Measurements from ENCODE around the gene ATP6AP1. TPM values are rescaled to one million over a fixed set of nuclear protein-coding genes. Genes with fewer than 3 reads are reported as not detected.

The ATP6AP1 gene
- total and polyA plus RNA-seq, 10 donors: 34.2 to 127 (median 82.0) TPM

- Histone ChIP-seq H3K36me3 (peaks cover 0 to 54% (median 18%) of the 10 kb centered on the region in 6 donors), H3K27me3 (replicated peaks in 1 of 7) (peaks cover 0 to 6% (median 0%) of the 10 kb centered on the region in 7 donors), H3K4me3 (no peak overlapping the region), H3K9me3 (no peaks in the 10 kb centered on the region), H3K4me1 (peaks cover 9 to 77% (median 33%) of the 10 kb centered on the region in 6 donors), H3K27ac (peak overlapping the region in 2 of 8 donors; percentile 32 to 42)
- peak; percentile 65 for DNase-seq
- intact Hi-C loops (cut with DNase I; ENCODE audit: low total_unique reads): no loop called here
- WGBS, 5 donors: 86 to 91% (median 90%) methylated on average over 10 to 17 of the region's 17 CpGs
- TF ChIP-seq POLR2AphosphoS5 (IDR thresholded peaks at IDR 0.05) (no peak), POLR2A (IDR thresholded peaks at IDR 0.05) (no peak), CTCF (IDR thresholded peaks at IDR 0.05 in 8 of 11, conservative IDR thresholded peaks at IDR 0.05 in 3 of 11) (no peak)
These were observed 12.3 kb downstream of the ATP6AP1 start for GRCh38 chrX:154440623-154441357.

GRCh38 chrX:154441564-154441963 lies 13.1 kb downstream of the ATP6AP1 start:
- H3K9me3 ChIP-seq: no peaks in the 10 kb centered on the region
- intact Hi-C loops (cut with DNase I; ENCODE audit: low total_unique reads): no loop called here
- H3K4me1 ChIP-seq: peaks cover 9 to 75% (median 33%) of the 10 kb centered on the region in 6 donors
- peak overlapping the region in 2 of 8 donors; percentile 32 to 42 for H3K27ac ChIP-seq
- peak; percentile 71 for DNase-seq
- H3K27me3 ChIP-seq (replicated peaks in 1 of 7): peaks cover 0 to 6% (median 0%) of the 10 kb centered on the region in 7 donors
- TF ChIP-seq CTCF (IDR thresholded peaks at IDR 0.05 in 8 of 11, conservative IDR thresholded peaks at IDR 0.05 in 3 of 11) (no peak), POLR2AphosphoS5 (IDR thresholded peaks at IDR 0.05) (no peak), POLR2A (IDR thresholded peaks at IDR 0.05) (no peak)
- no peak overlapping the region for H3K4me3 ChIP-seq
- H3K36me3 ChIP-seq: peaks cover 0 to 59% (median 18%) of the 10 kb centered on the region in 6 donors
- WGBS, 5 donors: 82 to 95% (median 87%) methylated on average over 7 to 11 of the region's 11 CpGs

GRCh38 chrX:154441984-154442707 lies 13.7 kb downstream of the ATP6AP1 start:
- WGBS, 5 donors: 79 to 95% (median 87%) methylated on average over 8 to 21 of the region's 21 CpGs
- H3K4me1 ChIP-seq: peaks cover 9 to 75% (median 33%) of the 10 kb centered on the region in 6 donors
- peak; percentile 65 for DNase-seq
- no peaks in the 10 kb centered on the region for H3K9me3 ChIP-seq
- TF ChIP-seq POLR2A (IDR thresholded peaks at IDR 0.05) (no peak), POLR2AphosphoS5 (IDR thresholded peaks at IDR 0.05) (no peak), CTCF (IDR thresholded peaks at IDR 0.05 in 8 of 11, conservative IDR thresholded peaks at IDR 0.05 in 3 of 11) (no peak)
- H3K4me3 ChIP-seq: no peak overlapping the region
- H3K36me3 ChIP-seq: peaks cover 0 to 64% (median 18%) of the 10 kb centered on the region in 6 donors
- peaks cover 0 to 6% (median 0%) of the 10 kb centered on the region in 7 donors for H3K27me3 ChIP-seq (replicated peaks in 1 of 7)
- intact Hi-C loops (cut with DNase I; ENCODE audit: low total_unique reads): no loop called here
- peak overlapping the region in 1 of 8 donors; percentile 42 for H3K27ac ChIP-seq
